ENCODE data around the gene KIAA1217. TPM values are rescaled to one million over a fixed set of nuclear protein-coding genes. Genes with fewer than 3 reads are reported as not detected.
A peak's percentile ranks its signal among the peaks of the same experiment; 100 is the strongest.

Gene KIAA1217
- total and polyA plus RNA-seq, 2 of the 8 experiments (the other 6 are each of a cell fraction or from before 2014, with no cell fraction given), result 4.5 to 15.6 TPM

- ChIA-PET CTCF (ENCODE audit: partially characterized antibody) (no interaction called here), POLR2A (ENCODE audit: partially characterized antibody) (no interaction called here)
- Histone ChIP-seq H3K18ac (ENCODE audit: extremely low read depth, low read length) (no peak overlapping the region; the same call in none of the 2 replicates), H3K23ac (ENCODE audit: insufficient read length) (no peak overlapping the region), H2BK15ac (ENCODE audit: low read length) (no peak overlapping the region), H3K9me3 (ENCODE audit: insufficient read depth in 2 of 2, low read depth in 1 of 2, low read length in 1 of 2) (peaks cover 0 to 3% of the 10 kb centered on the region in 2 experiments; a peak in 1 of 4 replicates), H3K4ac (replicated peaks; ENCODE audit: insufficient read length, low read depth, low read length) (peak overlapping the region; percentile 13), H2AFZ (ENCODE audit: low read length) (no peak overlapping the region), H3K9ac (replicated peaks in 1 of 4; ENCODE audit: extremely low read depth in 1 of 4, low read depth in 3 of 4, low read length in 3 of 4) (no peak overlapping the region), H3K27ac (ENCODE audit: low read depth, low read length) (no peak overlapping the region), H3K4me3 (ENCODE audit: extremely low read depth in 1 of 4, insufficient read depth in 2 of 4, low read depth in 3 of 4, low read length in 4 of 4) (no peak overlapping the region), H3K36me3 (ENCODE audit: control insufficient read depth in 2 of 4, insufficient read depth in 4 of 4, low read length in 3 of 4) (peaks cover 0 to 14% (median 4%) of the 10 kb centered on the region in 4 experiments; a peak in 3 of 8 replicates), H2AK5ac (ENCODE audit: low read depth, low read length) (0 out of 2 replicates have a peak overlapping the region, but pooled peaks have one; percentile 65), H2BK12ac (ENCODE audit: low read depth, low read length) (0 out of 2 replicates have a peak overlapping the region, but pooled peaks have one; percentile 17), H4K20me1 (replicated peaks in 1 of 2; ENCODE audit: control insufficient read depth in 1 of 2, insufficient read depth in 2 of 2, low read length in 2 of 2) (no peaks in the 10 kb centered on the region), H3K4me2 (ENCODE audit: insufficient read depth in 1 of 2, low read depth in 2 of 2, low read length in 2 of 2) (no peak overlapping the region), H4K91ac (replicated peaks; ENCODE audit: insufficient read length, low read length) (peak overlapping the region; percentile 23), H2BK5ac (ENCODE audit: low read depth, low read length) (peak overlapping the region; percentile 71; the same call in 1 of the 2 replicates), H4K8ac (ENCODE audit: extremely low read depth, insufficient read depth, low read length) (no peak overlapping the region), H3K56ac (replicated peaks; ENCODE audit: insufficient read length, low read depth, low read length) (no peak overlapping the region), H3K79me2 (ENCODE audit: control insufficient read depth in 1 of 2, insufficient read depth in 2 of 2, low read length in 2 of 2) (peaks cover 0 to 3% of the 10 kb centered on the region in 2 experiments; a peak in 1 of 4 replicates), H3K27me3 (replicated peaks in 1 of 4; ENCODE audit: control insufficient read depth in 3 of 4, extremely low read depth in 1 of 4, insufficient read depth in 3 of 4, low read length in 3 of 4) (no peaks in the 10 kb centered on the region), H3K14ac (ENCODE audit: insufficient read length) (no peak overlapping the region), H3K23me2 (ENCODE audit: low read depth, low read length) (no peaks in the 10 kb centered on the region), H3K4me1 (replicated peaks in 1 of 4; ENCODE audit: control insufficient read depth in 3 of 4, insufficient read depth in 4 of 4, low read length in 3 of 4) (peaks cover 0 to 4% (median under 1%) of the 10 kb centered on the region in 4 experiments; a peak in 1 of 7 replicates), H3K79me1 (ENCODE audit: low read depth, low read length) (no peaks in the 10 kb centered on the region), H4K5ac (ENCODE audit: insufficient read length, low read depth, low read length) (no peak overlapping the region), H2BK120ac (replicated peaks; ENCODE audit: low read depth, low read length) (no peak overlapping the region), H2BK20ac (ENCODE audit: low read length) (no peak overlapping the region)
- DNase-seq (ENCODE audit: low read depth in 1 of 2, low spot score in 2 of 2), result no peak
- WGBS, 2 experiments (ENCODE audit: extremely low coverage in 1 of 2, insufficient coverage in 1 of 2, insufficient read length in 1 of 2, insufficient replicate concordance in 2 of 2, low coverage in 1 of 2, low lambda C conversion rate in 2 of 2, missing lambda C conversion rate in 1 of 2), result 92% methylated on average over 3 of the region's 3 CpGs; no CpG with 5 or more reads in 1 of the 2 experiments
- FAIRE-seq, result no peak
- no peak for TF ChIP-seq TCF12 (IDR thresholded peaks at IDR 0.05; ENCODE audit: low read depth, low read length)
- TF ChIP-seq POU5F1 (IDR thresholded peaks at IDR 0.05; ENCODE audit: low read depth, low read length), result no peak
- TF ChIP-seq CHD2 (IDR thresholded peaks at IDR 0.05; ENCODE audit: low read length), result no peak
- TF ChIP-seq TBP (IDR thresholded peaks at IDR 0.05; ENCODE audit: low read depth, low read length), result no peak
- no peak for TF ChIP-seq HDAC6 (IDR thresholded peaks at IDR 0.05; ENCODE audit: low read depth, low read length)
- TF ChIP-seq CBX8 (IDR thresholded peaks at IDR 0.05; ENCODE audit: borderline replicate concordance, low read depth, low read length), result no peak
- TF ChIP-seq CREB1 (IDR thresholded peaks at IDR 0.05), result no peak
- no peak for TF ChIP-seq MAX (IDR thresholded peaks at IDR 0.05)
- no peak for TF ChIP-seq E2F6 (IDR thresholded peaks at IDR 0.05)
- TF ChIP-seq YY1 (IDR thresholded peaks at IDR 0.05; ENCODE audit: low read depth, low read length), result no peak
- TF ChIP-seq POLR2AphosphoS5 (IDR thresholded peaks at IDR 0.05; ENCODE audit: low read depth, low read length), result no peak
- TF ChIP-seq SAP30 (IDR thresholded peaks at IDR 0.05; ENCODE audit: insufficient read depth, insufficient replicate concordance, low read length), result no peak
- no peak for TF ChIP-seq TAF7 (optimal IDR thresholded peaks at IDR 0.05; ENCODE audit: borderline replicate concordance, low read depth, low read length)
These were observed 80.3 kb downstream of the KIAA1217 start for GRCh38 chr10:24289235-24289634.

All from H1 (cell line).